ENCODE data around the gene MED16.

- no peak for TF ChIP-seq POLR2AphosphoS5 (IDR thresholded peaks at IDR 0.05)
- no peak for TF ChIP-seq CTCF (IDR thresholded peaks at IDR 0.05)
- TF ChIP-seq POLR2A (IDR thresholded peaks at IDR 0.05) = no peak
- no peak for TF ChIP-seq EP300 (IDR thresholded peaks at IDR 0.05)
Measured at GRCh38 chr19:866769-867300, 26.2 kb downstream of the MED16 start.
